Ovary (tissue), 3 donors: ENCODE results near the gene PDZD4.

Experiments
- EP300 ChIP-seq: sonication (generic); formaldehyde crosslinking; IDR thresholded peaks from one replicate; pipeline ENCODE4 v1.6.1; 2017; ENCODE audit warnings: antibody characterized with exemption
- POLR2A ChIP-seq: fragments of 450-650 bp; IDR thresholded peaks from one replicate; pipeline ENCODE4 v1.6.1; 2017; ENCODE audit warnings: antibody characterized with exemption, mild to moderate bottlenecking, moderate library complexity
- TF ChIP-seq, protein P1 (sequence below), 3 donors: fragments of 450-650 bp in 2 of 3; fragments of 200-600 bp in 1 of 3; IDR thresholded peaks; one replicate each; pipeline versions ENCODE4 v1.5.1 to v1.8.0; 2016 to 2022; ENCODE audit warnings: antibody characterized with exemption in 3 of 3, mild to moderate bottlenecking in 1 of 3
- donor health status: DM: no; HTN: no; CAD: no.

DNA sequence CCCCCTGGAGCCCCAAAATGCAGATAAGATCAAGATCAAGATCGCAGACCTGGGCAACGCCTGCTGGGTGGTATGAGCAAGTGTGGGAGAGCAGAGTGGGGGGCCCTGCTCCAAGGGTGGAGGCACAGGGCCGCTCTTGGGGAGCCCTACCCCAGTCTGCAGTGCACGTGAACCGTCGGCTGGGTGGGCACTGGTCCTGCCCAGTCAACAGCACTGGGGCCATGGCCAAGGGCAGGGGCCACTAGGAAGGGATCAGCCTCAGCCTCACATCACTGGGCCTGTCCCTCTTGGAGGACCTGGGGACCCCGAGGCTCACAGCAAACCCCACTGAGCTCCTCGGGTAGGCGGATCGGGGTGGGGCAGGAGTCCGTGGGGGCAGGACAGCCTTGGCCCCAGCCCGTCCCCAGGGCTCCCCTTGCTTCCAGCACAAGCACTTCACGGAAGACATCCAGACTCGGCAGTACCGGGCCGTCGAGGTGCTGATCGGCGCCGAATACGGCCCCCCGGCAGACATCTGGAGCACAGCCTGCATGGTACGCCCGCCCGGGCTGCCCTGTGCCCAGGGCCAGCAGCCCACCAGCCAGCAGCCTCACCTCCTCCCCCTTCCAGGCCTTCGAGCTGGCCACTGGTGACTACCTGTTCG lies 45.9 kb downstream of the PDZD4 start:
- TF ChIP-seq, protein P1, sequence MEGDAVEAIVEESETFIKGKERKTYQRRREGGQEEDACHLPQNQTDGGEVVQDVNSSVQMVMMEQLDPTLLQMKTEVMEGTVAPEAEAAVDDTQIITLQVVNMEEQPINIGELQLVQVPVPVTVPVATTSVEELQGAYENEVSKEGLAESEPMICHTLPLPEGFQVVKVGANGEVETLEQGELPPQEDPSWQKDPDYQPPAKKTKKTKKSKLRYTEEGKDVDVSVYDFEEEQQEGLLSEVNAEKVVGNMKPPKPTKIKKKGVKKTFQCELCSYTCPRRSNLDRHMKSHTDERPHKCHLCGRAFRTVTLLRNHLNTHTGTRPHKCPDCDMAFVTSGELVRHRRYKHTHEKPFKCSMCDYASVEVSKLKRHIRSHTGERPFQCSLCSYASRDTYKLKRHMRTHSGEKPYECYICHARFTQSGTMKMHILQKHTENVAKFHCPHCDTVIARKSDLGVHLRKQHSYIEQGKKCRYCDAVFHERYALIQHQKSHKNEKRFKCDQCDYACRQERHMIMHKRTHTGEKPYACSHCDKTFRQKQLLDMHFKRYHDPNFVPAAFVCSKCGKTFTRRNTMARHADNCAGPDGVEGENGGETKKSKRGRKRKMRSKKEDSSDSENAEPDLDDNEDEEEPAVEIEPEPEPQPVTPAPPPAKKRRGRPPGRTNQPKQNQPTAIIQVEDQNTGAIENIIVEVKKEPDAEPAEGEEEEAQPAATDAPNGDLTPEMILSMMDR (IDR thresholded peaks at IDR 0.05), result no peak
- TF ChIP-seq POLR2A (no peak), EP300 (no peak)
